HG03175 (cell line): Measurements from ENCODE around the gene GLRX.
"Not testable (repeated sequence)": the region's sequence is repeated elsewhere in the genome, so short reads cannot be mapped to it uniquely, and the experiment has no call there.

ENCODE experiments used
- ATAC-seq: cut with Tn5 transposase; IDR thresholded peaks from one replicate; pipeline ENCODE4 v1.9.1; 2021; ENCODE audit warnings: mild to moderate bottlenecking, moderate library complexity; ENCODE audit not compliant: unreplicated experiment

The GLRX gene

DNA sequence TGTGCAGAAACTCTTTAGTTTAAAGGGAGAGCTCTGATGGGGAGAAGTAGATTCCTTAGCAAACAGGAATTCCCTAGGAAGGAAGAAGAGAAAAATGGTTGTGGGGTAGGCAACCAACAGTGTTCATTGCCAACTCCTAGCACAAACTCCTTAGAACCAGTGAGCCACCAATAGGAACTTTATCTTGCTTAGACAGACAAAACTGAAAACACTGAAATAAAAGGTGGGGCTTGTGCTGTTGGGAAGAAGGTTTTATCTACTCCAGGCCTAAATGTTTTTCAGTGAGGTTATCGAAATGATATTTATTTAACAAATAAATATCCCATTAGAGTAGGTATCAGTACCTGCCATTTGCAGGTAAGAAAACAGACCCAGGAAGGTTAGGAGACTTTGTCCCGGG lies 7.7 kb upstream of the GLRX start:
- ATAC-seq, result no peak

DNA sequence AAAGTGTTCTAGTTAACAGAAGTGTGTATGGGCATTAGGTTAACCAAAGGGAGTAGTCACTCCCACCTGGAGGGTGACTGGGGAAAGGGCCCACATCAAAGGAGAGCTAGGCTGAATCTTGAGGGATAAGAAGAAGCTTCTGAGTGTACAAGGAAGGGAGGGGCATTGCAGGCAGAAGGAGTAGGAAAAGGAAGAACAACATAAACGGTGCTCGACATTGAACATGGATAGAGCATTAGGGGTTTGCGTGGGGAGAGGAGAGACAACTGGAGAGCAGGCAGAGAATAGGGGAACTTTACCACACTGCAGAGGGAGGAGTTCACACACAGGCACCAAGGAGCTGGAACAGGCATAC lies 5.3 kb upstream of the GLRX start:
- ATAC-seq, result no peak

DNA sequence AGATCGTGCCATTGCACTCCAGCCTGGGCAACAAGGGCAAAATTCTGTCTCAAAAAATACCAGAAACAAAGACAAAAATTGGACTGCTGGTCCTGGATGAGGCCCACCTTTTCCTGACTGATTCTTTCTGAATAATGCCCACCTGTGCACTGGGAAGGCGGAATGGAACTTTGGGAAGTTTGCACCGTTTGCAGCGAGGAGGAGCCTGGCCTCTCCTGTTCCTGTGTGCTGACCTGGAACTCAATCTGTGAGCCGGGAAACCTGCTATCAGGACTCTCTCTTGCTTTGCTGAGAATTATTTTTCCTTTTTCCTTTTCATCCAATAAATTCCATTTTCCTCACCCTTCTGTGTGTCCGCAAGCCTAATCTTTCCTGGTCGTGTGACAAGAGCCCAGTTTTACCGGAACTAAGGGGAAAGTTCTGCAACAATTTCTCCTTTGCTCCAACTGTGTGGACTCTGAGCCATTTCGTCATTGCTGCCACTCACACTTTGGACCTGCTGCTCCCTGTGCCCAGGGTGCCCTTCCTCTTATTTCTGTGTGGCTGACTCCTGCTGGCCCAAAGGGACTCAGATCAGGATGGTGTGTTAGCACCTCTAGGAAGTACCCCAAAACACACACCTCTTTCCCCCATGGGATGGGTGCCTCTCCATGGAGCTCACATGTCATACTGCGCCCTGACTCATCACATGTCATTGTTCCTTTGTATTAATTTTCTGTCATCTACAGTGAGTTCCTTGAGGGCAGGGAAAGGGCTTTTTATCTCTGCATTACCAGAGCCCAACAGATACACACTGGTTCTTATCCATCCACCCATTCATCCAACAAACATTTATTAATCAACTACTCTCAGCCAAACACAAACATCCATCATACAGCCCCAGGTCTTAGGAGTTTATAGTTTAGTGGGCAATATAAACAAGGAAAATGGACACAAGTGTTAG lies 4.7 kb upstream of the GLRX start:
- no peak for ATAC-seq

DNA sequence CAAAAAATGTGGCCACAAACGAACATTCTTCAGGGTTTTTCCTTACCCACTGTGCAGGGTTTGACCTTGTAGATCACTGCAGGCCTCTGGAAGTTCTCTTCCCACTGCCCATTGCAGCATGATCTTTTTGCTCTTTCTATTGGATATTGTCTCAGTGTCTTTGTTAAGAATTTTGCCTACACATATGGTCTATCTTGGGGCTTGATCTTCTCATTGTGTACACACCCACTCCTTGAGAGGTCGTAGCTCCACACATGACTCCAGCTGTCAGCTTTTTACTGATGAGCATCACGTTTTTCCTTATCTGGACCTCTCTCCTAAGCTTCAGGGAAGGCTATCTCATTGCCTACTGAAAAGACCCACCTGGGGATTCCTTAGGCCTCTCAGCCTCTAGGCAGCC lies 3.0 kb upstream of the GLRX start:
- no peak for ATAC-seq

DNA sequence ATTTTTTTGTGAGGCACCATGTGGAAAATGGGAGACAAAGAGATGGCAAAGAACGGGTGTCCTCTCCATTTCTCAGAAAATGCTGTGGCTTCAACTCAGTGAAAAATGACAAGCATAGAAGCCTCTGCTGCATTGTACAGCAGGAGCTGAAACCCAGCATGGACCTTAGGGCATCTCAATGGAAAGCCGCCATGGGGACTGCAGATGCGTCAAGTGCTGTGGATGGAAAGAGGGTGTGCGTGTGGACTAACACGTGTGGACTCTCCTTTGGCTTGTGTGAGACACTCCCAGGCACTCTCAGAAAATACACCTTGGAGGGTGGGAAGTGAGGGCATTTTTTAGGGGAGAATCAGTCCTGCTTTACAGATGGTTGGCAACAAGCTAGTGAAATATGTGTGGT lies 2.2 kb upstream of the GLRX start:
- no peak for ATAC-seq

DNA sequence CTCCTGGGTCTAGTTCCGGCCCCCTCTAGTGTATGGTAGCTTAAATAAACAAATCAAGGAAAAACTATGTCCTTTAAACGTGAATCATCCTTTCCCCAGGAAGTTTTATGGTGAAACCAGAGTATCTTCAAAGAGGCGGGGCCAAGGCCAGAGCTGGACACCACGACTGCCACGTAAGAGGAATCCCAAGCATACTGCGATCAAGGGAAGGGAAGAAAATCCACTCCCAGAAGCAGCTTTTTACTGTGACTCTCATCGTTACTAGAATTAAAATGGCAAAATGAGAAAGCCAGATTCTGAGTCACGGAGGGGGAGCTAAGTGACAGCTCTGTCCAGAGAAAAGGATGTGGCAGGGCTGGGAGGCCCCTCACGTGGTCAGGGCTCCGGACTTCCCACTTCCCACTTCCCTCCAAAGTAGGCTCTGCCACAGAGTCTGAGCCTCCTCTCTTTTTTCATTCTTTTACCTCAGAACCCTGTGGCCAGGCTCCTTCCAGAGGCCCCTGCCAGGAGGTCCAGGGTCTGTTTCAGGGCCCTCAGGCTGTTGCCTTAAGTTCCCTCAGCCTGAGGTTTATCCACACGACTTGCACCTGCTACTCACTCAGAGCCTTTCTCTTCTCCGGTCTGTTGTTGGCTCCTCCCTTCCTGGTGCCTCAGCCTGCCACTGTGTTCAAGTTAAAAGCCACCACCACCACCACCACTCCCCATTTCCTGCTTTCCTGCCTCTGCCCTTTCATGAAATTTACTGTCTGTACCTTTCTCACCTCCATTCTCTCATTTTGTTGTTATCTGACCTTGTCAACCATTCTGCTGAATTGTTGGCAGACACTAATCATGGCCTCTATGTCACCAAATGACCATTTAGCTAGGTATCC lies 1.4 kb upstream of the GLRX start:
- peak; percentile 39 for ATAC-seq

DNA sequence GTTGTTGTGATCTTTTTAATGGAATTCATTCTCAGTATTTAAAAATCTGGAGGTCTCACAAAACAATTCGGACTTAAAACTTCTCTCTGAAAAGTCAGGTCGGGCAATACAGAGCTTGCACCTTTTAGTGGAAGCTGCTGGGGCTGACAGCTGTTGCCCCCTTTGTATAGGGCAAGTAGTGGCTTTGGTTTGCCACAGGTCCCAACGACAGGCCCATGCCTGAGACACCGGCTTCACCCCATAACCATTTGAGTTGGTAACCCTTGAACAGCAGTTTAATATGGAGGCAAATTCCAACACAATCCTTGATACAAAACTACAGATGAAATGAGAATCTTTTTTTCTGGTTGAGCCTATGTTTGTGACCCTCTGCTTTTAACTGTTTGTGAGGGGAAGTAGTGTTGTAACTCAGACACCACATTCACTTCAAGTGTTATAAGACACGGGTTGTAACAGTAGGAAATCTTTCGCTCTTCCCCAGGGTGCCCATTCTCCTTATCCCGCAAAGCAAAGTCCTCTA lies 752 bp upstream of the GLRX start:
- ATAC-seq, result peak; percentile 9

DNA sequence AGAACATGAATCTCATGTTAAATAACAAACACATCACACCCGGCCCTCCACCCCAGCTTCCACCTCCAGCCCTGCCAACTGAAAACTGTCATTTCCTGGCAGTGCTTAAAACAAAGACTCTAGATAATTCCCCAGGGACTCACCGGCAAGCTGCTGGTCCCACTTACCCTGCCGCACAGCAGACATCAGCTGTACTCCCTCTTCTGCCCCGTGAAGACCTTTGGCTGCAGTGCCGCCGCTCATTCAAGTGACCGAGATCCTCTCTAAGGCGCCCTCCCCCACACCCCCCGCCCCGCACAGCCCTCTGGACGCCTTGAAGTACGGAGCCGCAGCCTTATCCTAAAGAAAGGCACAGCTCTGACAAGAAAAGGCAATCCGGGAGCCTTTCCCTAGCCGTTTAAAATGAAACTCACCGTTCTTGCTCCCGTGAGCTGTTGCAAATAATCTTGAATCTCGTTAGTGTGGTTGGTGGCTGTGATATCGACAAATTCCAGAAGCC lies 434 bp downstream of the GLRX start:
- peak; percentile 47 for ATAC-seq

DNA sequence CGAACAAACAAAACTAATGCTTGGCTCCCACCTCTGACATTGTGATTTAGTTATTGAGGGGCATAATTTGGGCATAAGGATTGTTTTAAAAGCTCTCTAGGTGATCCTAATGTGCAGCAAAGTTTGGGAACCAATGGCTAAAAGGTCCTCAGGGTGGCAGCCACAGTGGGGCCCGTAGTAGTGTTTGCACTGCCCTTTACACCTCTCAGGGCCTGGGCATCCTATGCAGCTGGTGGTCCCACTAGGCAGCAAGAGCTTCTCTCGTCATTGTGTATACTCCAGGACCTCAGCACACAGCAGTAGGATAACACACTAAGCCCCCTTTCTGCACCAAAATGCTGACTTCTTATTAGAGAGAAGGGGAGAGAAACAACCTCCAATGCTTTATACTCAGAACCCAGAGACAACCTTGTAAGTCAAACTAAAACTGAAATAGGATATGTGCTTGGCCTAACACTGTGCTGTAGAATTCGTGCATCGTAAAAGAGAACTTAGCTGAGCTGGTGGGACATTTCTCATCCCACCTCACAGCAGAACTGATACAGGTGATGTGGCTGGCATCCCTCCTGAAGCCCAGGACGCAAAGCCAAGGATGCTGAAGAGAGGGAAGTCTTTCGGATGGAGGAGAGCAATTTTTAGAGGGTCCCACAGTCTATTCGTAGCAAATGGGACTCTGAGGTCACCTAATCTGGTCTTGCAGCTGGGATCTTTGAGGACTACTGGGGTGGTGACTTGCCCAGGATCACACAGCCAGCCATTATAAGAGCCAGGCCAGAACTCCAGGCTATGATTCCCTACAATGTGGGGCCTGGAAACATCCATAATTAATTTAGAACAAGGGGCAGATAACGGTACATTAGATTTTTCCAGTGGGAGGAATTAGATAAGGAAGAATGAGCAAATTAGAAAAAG lies 1.2 kb downstream of the GLRX start:
- peak; percentile 24 for ATAC-seq

DNA sequence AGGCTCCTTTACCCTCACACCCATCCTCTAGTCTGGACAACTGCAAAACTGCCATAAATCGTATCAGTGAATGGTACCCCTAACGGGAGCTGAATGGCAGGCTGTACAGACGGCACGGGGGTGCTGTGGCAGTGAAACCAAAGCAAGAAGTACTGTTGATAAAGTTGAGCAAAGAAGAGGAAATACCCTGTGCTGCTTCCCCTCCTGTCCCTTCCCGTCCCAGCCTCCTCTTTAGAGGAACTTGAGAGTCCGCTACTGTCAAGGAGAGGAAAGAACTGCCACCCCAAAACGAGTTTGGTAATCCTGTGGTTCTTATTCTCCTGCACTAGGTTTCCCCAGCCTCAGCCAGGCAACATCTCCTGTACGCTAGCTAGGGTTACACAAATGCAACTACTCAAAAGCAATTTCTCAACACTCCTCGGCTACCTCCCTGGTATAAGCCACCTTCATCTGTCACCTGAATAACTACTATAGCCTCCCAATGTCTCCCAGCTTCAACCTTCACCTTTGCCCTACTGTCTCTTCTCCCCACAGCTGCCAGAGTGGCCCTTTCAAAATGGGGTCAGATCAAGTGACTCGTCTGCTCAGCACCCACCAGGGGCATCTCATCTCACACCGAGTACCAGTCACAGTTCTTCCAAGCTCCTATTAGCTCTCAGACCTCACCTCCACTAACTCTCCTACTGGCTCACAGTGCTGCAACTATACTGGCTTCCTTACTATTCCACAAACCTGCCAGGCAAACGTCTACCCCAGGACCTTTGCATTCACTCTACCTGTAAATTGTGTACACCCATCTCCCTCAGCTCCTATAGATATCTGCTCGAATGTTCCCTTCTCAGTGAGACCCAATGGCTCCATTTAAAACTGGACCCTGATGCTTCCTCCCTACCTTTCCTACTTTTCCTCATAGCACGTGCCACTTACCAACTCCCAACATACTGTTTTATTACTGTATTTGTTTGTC lies 4.1 kb downstream of the GLRX start:
- no peak for ATAC-seq

DNA sequence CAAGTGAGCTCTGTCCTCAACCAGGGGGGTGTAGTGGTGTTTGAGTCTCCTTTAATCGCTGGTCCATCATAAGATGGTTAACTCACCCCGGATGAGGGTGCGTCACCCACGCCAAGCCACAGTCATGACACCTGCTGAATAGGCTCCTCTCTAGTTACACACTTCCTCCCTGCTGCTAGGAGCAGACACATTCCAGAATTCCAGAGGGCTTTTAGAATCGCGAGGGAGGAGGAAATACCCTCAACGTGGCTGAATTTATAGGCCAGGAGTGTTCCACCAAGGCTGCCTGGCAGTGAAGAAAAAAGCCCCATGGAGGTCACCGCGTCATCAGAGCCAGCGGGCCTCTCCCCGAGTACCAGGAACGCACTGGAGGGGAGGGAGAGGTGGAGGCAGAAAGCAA lies 5.1 kb downstream of the GLRX start:
- ATAC-seq, result no peak

DNA sequence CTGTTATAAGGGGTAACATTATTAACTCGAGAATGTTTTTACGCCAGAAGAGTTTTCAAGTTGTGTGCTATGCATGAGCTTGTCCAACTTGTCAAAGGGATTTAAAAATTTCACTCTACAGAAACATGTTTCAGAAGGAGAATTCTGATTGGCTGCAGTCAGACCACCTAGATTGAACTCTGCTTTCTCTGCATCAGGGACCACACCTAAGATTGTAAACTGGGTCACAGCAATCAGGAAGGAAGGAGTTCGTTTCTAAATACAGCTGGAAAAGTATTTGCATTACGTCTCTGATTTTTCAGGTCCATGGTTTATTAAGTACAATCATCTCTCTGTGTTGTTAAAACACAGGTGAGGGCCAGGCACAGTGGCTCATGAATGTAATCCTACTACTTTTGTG lies 5.8 kb downstream of the GLRX start:
- ATAC-seq, result no peak

DNA sequence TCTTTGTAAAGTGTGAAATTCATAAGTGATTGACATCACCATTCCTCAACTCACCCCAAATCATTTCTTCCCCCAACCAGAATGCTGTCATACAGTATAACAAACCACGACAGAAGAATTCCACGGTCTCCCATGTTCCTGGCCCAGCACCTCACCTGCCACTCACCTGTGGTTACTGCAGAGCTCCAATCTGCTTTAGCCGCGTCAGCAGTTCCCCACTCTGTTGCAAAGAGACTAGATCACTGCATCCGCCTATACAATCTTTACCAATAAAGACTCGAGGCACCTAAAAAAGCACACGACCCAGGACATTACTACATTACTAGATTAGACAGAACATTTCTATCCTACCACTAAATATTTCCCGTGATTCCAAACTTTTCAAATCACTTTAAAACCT lies 6.2 kb downstream of the GLRX start:
- no peak for ATAC-seq

DNA sequence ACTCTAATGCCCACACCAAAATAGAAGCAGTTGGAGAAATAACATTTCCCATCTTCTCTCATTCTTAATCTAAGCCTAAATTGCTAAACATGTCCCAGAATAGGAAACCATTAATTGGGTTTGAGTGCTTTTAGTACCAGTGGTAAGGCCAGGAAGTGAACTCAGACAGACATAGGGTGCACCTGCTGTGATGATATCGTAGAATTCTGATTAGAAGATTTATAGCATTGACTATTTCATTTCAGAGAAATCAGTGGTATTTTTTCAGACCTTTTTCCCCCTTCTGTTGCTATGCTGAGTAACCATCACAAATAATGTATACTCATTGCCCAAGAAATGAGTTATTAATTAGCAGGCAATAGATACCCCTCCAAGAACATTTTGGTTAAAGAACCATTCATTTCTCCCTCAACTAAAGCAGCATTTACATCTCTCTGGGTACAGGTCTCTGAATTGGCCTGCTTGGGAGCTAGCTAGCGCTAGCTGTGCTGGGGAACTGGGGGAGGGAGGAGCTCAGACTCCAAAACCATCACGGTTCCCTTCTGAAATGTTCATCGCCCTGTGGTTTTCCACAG lies 7.3 kb downstream of the GLRX start:
- ATAC-seq, result no peak

DNA sequence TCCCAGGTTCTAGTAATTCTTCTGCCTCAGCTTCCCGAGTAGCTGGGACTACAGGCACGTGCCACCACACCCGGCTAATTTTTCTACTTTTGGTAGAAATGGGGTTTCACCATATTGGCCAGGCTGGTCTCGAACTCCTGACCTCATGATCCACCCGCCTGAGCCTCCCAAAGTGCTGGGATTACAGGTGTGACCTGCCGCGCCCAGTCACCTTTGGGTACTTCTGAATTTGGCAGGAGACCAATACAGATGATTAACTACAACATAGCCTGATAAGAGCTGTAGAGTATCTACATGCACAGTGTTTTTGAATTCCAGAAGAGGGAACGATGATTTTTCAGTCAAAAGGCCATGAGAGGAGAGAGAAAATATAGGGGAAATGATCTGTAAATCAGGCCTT lies 9.5 kb downstream of the GLRX start:
- not testable (repeated sequence) for ATAC-seq

DNA sequence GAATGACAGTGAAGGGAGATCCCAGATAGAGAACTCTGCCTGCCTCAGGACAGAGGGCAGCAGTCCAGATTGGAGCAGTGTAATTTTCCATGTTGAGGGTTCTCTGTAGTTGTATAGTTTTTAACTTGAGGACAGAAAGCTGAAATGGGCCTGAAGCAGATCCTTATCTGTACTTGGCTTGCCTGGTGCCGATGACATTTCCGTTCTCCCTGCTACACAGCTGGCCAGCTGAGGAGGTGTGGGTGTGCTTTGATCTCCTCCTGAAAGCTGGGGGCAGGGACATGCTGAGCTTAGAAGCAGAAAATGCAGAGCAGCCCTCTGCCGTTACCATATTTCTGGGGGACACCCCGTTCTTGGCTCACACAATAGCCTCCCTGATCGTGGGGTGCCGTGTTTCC lies 10.5 kb downstream of the GLRX start:
- ATAC-seq, result no peak

DNA sequence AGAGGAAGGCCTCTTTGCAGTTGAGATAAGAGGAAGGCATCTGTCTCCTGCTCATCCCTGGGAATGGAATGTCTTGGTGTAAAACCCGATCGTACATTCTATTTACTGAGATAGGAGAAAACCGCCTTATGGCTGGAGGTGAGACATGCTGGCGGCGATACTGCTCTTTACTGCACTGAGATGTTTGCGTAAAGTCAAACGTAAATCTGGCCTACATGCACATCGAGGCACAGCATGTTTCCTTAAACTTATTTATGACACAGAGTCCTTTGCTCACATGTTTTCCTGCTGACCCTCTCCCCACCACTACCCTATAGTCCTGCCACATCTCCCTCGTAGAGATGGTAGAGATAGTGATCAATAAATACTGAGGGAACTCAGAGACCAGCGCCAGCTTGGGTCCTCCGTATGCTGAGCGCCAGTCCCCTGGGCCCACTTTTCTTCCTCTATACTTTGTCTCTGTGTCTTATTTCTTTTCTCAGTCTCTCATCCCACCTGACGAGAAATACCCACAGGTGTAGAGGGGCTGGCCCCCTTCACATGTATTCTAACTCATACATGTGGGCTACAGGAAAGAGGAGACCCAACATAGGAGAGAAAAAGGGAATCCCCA lies 11.0 kb downstream of the GLRX start:
- not testable (repeated sequence) for ATAC-seq

DNA sequence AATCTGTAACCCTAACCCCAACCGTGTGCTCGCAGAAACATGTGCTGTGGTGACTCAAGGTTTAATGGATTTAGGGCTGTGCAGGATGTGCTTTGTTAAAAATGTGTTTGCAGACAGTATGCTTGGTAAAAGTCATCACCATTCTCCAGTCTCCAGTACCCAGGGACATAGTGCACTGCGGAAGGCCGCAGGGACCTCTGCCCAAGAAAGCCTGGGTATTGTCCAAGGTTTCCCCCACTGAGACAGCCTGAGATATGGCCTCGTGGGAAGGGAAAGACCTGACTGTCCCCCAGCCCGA lies 11.5 kb downstream of the GLRX start:
- ATAC-seq, result not testable (repeated sequence)
